GM04503 (cell line): ENCODE results near the gene FAM168A.

ENCODE experiments used
- DNase-seq: peaks from one replicate; pipeline ENCODE4 v3.0.0-alpha.2; 2012; ENCODE audit warnings: low read depth

The FAM168A gene, protein sequence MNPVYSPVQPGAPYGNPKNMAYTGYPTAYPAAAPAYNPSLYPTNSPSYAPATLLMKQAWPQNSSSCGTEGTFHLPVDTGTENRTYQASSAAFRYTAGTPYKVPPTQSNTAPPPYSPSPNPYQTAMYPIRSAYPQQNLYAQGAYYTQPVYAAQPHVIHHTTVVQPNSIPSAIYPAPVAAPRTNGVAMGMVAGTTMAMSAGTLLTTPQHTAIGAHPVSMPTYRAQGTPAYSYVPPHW

GRCh38 chr11:73597956-73598718, at the start of gene FAM168A:
TSS of gene FAM168A (minus strand) at chr11:73598112. CDS start at chr11:73468474, 129,638 bp downstream.
- peak; percentile 95 for DNase-seq

- peak; percentile 32 for DNase-seq
Observed at GRCh38 chr11:73647459-73648100, 49.7 kb upstream of the FAM168A start.

GRCh38 chr11:73645972-73646631, 48.2 kb upstream of the FAM168A start, which contains the start of gene PLEKHB1:
TSS of gene PLEKHB1 (plus strand) at chr11:73646581. CDS start at chr11:73646609, 28 bp downstream.
- DNase-seq = no peak

DNA sequence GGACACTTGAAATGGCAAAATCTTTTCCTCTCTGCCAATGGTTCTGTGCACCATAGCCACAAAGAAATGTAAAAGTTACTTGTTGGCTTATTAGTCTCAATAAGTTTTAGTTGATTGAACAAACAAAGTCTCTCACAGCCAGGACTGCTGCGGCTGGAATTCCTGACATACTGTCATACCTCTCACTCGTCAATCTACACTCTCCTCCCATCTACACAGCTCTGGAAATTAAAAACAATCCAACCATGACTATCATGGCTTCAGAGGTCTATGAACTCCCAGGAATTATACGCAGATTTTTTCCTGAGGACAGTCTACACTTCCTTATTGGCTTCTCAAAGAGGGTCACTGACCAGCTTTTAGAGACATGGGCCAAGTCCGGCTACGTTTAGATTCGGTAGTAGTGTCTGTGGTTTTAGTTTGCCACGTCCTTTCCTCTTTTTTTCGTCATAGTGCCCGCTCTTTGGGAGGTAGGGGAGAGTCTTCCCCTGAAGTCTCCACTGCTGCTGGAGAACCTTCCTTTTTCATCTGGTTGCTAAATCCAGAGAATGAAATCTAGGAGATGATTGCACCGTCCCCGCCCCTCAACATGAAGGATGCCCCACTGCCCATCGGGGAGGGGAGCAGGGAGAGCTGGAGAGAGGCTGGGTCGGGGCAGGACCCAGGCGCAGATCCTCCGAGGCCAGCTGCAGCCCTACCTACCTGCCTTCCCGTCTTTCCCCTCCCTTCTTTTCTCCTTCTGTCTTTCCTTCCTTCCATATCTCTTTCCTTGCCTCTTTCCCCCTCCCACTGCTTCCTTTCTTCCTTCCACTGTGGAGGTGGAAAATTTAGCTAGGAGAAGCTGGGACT, 47.4 kb upstream of the FAM168A start:
- no peak for DNase-seq

- no peak for DNase-seq
Observed at GRCh38 chr11:73641668-73642067, 43.8 kb upstream of the FAM168A start.

- DNase-seq = no peak
Observed at GRCh38 chr11:73640592-73640991, 42.7 kb upstream of the FAM168A start.

GRCh38 chr11:73637012-73637411, 39.1 kb upstream of the FAM168A start:
- no peak for DNase-seq

DNA sequence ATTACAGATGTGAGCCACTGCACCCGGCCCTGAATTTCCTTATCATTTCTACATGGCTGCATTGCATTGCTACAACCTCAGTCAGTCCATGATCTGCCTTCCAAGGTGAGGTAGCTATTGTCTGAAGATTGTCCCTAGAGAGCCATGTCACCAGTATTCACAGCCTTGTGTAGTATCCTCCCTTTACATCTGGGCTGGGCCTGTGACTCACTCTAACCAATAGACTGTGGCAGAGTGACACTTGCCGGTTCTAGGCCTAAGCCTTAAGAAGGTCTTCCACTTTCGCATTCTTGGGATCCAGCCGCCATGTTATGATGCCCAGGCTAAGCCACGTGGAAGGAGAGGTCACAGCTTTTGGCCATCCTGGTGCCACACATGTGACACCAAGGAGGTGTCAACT, 38.3 kb upstream of the FAM168A start:
- DNase-seq = no peak

DNA sequence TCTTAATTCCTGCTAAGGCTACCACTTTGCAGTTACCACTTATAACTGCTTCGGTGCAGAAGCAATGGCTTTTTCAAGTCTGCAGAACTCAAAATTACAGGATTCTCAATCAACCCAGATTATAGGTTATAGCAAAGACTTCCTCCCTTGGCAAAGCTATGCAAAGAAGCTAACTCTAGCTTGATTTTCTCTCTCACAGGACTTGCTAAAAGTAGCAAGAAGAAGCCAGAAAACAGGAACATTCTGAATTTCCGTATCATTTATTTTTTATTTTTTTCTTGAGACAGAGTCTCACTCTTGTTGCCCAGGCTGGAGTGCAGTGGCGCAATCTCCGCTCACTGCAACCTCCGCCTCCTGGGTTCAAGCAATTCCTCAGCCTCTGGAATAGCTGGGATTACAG, 37.8 kb upstream of the FAM168A start:
- no peak for DNase-seq

GRCh38 chr11:73633999-73634398, 36.1 kb upstream of the FAM168A start:
- no peak for DNase-seq

- no peak for DNase-seq
Observed at GRCh38 chr11:73632996-73633395, 35.1 kb upstream of the FAM168A start.

GRCh38 chr11:73629907-73630306, 32.0 kb upstream of the FAM168A start:
- no peak for DNase-seq

DNA sequence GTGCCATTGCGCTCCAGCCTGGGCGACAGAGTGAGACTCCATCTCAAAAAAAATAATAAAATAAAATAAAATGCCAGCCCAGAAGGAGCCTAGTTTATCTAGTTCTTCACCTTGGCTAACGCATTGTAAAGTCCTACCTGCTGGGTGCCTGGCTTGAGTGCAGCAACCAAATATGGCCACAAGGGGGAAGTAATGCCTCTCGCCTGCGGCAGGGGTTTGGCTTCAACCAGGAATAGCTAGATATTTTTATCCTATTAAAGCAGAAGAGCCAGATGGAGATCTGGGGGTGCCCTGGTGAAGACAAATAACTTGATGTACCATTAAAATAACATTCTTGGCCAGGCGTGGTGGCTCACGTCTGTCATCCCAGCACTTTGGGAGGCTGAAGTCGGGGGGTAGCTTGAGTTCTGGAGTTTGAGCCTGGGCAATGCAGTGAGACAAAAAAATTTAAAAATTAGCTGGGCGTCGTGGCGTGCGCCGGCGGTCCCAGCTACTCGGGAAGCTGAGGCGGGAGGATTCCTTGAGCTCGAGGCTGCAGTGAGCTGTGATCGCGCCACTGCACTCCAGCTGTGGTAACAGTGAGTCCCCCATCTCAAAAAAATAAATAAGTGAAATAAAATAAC, 27.9 kb upstream of the FAM168A start:
- no peak for DNase-seq

- DNase-seq = peak; percentile 23
Observed at GRCh38 chr11:73623686-73624085, 25.8 kb upstream of the FAM168A start.

- no peak for DNase-seq
Observed at GRCh38 chr11:73622926-73623593, 25.1 kb upstream of the FAM168A start.

- DNase-seq = no peak
Observed at GRCh38 chr11:73614591-73614990, 16.7 kb upstream of the FAM168A start.

GRCh38 chr11:73612601-73613140, 14.8 kb upstream of the FAM168A start:
- no peak for DNase-seq

DNA sequence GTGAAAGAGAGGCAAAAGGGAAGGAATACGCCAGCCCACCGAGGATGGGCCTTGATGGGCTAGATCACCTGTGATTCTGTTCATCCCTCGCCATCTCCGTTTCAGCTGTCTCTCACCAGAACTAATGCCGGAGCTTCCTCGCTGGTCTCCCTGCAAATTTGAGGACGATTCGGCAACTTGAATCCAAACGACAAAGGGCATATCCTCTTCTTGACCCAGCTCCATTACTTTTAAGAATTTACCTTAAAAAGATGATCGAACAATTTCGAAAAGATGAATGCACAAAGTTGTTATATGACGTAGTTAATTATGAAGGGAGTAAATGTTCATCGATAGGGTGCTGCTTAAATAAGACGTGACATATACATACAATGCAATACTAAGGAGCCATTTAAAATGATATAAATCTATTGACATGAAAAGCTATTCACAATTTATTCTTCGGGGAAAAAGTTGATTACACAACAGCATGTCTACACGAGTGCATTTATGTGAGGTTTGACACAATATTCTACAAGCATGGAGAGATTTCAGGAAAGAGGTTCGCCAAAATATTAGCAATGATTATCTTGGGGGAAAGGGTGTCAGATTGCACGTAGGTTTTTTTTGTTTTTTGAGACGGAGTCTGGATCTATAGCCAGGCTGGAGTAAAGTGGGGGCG, 937 bp upstream of the FAM168A start:
- DNase-seq = peak; percentile 11

DNA sequence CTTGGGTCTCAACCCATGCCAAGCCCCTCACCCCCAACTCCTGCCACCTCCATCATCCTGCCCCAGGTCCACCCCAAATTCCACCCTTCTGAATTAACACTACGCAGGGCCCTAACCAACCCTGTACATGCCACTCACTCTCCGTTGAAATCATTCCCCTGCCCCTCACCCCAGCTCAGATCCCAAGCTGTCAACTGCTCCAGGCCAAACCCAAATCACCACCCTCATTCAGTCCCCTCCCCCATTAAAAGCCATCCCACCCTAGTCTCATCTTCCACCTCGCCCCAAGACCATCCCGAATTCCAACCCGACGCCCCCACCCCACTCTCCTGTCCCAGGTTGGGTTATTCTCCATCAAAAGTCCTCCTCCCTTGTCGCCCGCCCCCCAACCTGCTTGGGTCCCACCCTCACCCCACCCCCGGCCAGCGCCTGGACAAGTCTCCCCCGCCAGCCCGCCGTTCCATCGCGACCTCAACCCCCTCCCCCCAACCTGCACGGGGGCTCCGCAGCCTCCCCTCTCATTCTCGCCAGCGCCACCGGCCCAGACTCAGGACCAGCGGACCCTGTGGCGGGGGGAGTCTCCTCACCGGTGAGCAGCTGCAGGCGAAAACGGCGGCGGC, 466 bp downstream of the FAM168A start:
- no peak for DNase-seq
